HG02678 (cell line): ENCODE measurements around the gene PSTK.

ENCODE experiments used
- ATAC-seq: cut with Tn5 transposase; IDR thresholded peaks from one replicate; pipeline ENCODE4 v1.9.1; 2021; ENCODE audit warnings: mild to moderate bottlenecking, moderate library complexity; ENCODE audit not compliant: unreplicated experiment

The PSTK gene

GRCh38 chr10:123017421-123018165 lies 37.4 kb downstream of the PSTK start:
- ATAC-seq = no peak

- ATAC-seq = no peak
Measured at GRCh38 chr10:123018531-123018930, 38.3 kb downstream of the PSTK start.

GRCh38 chr10:123019264-123019663 lies 39.1 kb downstream of the PSTK start:
- no peak for ATAC-seq

GRCh38 chr10:123019941-123020703 lies 39.9 kb downstream of the PSTK start:
- no peak for ATAC-seq

GRCh38 chr10:123021517-123021916 lies 41.3 kb downstream of the PSTK start:
- no peak for ATAC-seq

GRCh38 chr10:123024540-123024939 lies 44.3 kb downstream of the PSTK start:
- ATAC-seq = no peak

- ATAC-seq = no peak
Measured at GRCh38 chr10:123026302-123026701, 46.1 kb downstream of the PSTK start.

GRCh38 chr10:123027861-123028260 lies 47.7 kb downstream of the PSTK start:
- no peak for ATAC-seq

- ATAC-seq = no peak
Measured at GRCh38 chr10:123031124-123031523, 50.9 kb downstream of the PSTK start.

- ATAC-seq = no peak
Measured at GRCh38 chr10:123034332-123034731, 54.1 kb downstream of the PSTK start.

- ATAC-seq = no peak
Measured at GRCh38 chr10:123035467-123036086, 55.4 kb downstream of the PSTK start.

GRCh38 chr10:123038782-123039631 lies 58.8 kb downstream of the PSTK start:
- no peak for ATAC-seq

GRCh38 chr10:123039632-123039930 lies 59.4 kb downstream of the PSTK start:
- no peak for ATAC-seq
